Measurements from ENCODE around the gene B4GALT2.

GRCh38 chr1:43978264-43978550 is 803 bp upstream of the B4GALT2 start:
- TF ChIP-seq CTCF (IDR thresholded peaks at IDR 0.05) = no peak
- no peak for TF ChIP-seq POLR2A (IDR thresholded peaks at IDR 0.05)

Measured in testis (tissue), 2 donors.